Prostate gland (tissue), 2 donors: ENCODE measurements around the gene NTRK2.

ENCODE experiments used
- POLR2A ChIP-seq: fragments of 450-650 bp; IDR thresholded peaks from one replicate; pipeline ENCODE4 v1.6.1; 2016; ENCODE audit warnings: antibody characterized with exemption, mild to moderate bottlenecking
- TF ChIP-seq, protein P1 (sequence below), 4 experiments: fragments of 200-600 bp in 2 of 4; fragments of 450-650 bp in 2 of 4; sonication (generic) in 2 of 4; IDR thresholded peaks; 1 replicate in 3 of 4; 2 replicates in 1 of 4; pipeline ENCODE4 v1.5.1; 2016 to 2019; ENCODE audit warnings: antibody characterized with exemption in 4 of 4, mild to moderate bottlenecking in 2 of 4, moderate library complexity in 2 of 4

DNA sequence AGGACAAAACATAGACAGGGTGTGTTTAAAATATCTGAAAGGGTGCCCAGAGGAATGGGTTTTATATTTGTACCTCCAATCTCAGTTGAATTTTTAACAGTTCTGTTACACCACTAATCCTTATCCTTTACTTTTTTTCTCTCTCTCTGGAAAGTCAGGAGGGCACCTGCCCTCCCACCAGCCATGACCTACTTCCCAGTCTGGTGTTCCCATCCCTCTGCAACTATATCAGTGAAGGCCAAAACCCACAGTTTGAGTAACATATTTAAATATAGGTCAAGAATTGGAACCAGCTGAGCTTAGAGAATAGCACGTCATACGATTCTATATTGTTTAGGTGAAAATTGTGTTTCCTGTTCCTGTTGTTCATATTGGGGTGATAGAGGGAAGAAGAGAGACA is 229.8 kb downstream of the NTRK2 start:
- TF ChIP-seq, protein P1, sequence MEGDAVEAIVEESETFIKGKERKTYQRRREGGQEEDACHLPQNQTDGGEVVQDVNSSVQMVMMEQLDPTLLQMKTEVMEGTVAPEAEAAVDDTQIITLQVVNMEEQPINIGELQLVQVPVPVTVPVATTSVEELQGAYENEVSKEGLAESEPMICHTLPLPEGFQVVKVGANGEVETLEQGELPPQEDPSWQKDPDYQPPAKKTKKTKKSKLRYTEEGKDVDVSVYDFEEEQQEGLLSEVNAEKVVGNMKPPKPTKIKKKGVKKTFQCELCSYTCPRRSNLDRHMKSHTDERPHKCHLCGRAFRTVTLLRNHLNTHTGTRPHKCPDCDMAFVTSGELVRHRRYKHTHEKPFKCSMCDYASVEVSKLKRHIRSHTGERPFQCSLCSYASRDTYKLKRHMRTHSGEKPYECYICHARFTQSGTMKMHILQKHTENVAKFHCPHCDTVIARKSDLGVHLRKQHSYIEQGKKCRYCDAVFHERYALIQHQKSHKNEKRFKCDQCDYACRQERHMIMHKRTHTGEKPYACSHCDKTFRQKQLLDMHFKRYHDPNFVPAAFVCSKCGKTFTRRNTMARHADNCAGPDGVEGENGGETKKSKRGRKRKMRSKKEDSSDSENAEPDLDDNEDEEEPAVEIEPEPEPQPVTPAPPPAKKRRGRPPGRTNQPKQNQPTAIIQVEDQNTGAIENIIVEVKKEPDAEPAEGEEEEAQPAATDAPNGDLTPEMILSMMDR (IDR thresholded peaks at IDR 0.05): no peak
- no peak for TF ChIP-seq POLR2A
